Caki2 (cell line): ENCODE results near the gene C11orf52. TPM values are rescaled to one million over a fixed set of nuclear protein-coding genes. Genes with fewer than 3 reads are reported as not detected.

ENCODE experiments used
- DNase-seq: peaks from one replicate; pipeline ENCODE4 v3.0.0-alpha.2; 2015; ENCODE audit warnings: low read depth
- in situ Hi-C: cut with HindIII; loops from 2 replicates; pipeline ENCODE4 v1.10.0; 2016; ENCODE audit warnings: low sequenced_read_pairs, low pct_unique_long_range_greater_than_20kb, mixed read lengths
- total RNA-seq: library from RNA; depleted of rRNA; stranded (reverse); fragments of >200 nt; shearing (Covaris generic); gene quantifications from 2 replicates; pipeline ENCODE4 v1.2.3, GENCODE V29; 2014; ENCODE audit warnings: low replicate concordance; rRNA removed

The C11orf52 gene
- total RNA-seq, 1 experiment from 2014 or later, result not detected

DNA sequence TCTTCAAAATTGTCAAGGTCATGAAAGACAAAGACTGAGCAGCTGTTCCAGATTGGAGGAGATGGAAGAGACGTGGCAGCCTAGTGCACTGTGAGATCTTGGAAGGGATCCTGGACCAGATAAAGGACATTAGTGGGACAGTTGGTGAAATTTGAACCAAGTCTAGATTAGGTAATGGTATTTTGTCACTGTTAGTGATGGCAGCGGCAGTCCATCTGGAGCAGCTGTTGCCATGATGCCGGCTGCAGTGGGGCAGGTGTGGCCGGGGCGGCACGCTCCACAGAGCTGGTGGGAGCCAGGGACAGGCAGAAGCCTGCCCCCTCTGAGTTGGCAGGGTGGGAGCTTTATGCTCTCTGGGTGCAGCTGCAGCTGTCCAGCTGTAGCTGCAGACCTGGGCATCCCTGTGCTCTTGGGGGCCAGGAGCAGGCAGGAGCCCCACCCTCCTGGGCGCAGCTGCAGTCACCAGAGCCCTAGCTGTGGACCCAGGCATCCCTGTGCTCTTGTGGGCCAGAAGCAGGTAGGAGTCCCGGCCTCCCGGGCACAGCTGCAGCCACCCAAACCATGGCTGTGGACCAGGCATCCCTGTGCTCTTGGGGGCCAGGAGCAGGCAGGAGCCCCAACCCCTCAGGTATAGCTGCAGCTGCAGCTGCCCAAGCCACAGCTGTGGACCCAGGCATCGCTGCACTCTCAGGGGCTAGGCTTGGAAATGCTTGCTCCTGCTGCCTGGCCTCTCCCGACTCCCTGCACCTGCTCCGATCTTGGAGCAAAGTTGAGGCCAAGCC is 39.1 kb downstream of the C11orf52 start:
- DNase-seq, result no peak

DNA sequence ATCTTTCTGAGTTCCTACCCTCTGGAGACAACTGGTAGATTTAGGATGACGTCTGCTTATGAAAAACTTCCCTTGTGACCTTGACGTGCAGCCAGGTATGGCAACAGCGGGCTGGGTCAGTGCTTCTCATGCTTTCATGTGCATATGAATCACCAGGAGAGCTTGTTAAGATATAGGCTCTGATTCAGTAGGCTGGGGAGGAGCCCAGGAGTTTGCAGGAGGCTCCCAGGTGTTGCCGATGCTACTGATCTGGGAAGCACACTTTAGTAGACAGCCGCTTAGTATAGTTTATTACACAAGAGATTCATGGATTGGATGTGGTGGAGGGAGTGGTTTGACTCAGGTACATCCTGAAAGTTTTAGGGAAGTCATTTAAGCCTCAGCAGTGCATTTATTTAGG is 42.2 kb downstream of the C11orf52 start:
- in situ Hi-C loops, result no loop called here

More for the DNA sequence above, 39.1 kb downstream of the C11orf52 start:
- in situ Hi-C loops, result no loop called here

DNA sequence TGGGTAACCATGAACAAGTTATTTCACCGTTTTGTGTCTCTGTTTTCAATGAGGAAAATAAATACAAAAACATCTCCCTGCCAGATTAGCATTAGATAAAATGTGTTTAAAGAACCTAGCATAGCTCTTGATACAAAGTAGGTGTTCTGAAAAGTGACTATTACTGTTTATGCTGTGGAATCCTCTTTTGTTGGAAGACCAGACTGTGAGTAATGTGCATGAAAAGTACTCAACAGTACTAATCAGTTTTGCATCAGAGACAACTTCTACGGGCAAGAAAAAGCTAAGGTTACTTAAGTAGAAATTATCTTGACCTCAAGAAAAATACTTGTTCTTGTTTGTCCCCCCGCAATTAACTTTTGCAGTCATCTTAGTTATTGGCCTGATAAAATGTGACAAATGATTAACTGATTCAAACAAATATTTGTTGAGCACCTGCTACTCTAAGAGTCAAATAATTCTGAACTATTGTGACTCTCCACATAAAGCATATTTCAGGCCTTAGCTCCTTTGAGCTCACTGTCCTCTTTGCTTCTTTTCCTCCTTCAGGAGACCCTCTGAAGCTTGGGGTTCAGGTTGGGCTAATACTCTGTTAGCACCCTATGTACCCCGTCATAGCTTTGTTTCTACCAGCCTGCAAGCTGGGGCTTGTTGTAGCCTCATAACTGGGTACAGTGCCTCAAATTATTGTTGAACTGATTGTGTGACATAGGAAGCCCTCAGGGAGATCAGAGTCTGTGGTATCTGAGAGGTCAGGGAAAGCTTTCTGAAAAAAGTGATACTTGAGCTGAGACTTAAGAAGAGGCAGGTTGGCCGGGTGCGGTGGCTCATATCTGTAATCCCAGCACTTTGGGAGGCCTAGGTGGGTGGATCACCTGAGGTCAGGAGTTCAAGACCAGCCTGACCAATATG is 42.9 kb downstream of the C11orf52 start:
- no peak for DNase-seq
- in situ Hi-C loops, result no loop called here

More for the DNA sequence above, 42.2 kb downstream of the C11orf52 start:
- DNase-seq, result peak; percentile 75

DNA sequence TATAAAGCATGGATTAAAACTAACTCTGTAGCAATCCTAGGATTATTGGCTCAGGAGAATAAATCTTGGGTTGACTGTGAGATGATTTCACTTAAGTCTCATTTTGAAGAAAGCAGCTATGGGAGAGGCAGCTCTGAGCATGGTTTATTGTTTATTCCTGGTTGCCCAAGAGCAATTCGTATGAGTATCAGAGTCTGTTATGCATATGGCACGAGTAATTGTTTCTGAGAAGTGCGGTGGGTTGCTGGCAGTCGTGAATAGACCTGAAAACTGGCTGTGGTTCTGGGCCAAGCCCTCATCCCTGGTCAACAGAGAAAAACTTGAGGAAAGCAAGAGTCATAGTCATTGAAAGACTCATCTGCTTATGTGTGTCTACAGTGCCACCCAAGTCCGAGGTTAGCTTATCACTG is 45.2 kb downstream of the C11orf52 start:
- DNase-seq, result no peak
- in situ Hi-C loops, result no loop called here

DNA sequence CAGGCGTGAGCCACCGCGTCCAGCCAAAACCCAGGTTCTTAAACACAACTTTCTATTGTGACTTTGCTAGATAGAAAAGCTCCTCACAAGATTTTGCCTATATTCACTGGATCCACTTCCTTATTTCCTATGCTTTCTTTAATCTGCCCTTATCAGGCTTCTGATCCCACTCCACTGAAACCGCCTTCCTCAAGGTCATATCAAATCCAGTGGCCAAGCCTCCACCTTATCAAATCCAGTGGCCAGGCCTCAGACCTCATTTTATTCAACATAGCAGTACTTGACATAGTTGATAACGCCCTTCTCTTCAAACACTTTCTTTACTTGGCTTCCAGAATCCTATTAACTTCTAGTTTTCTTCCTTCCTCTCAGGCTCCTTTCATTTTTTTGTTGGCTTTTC is 48.0 kb downstream of the C11orf52 start:
- DNase-seq, result no peak
- in situ Hi-C loops, result no loop called here

DNA sequence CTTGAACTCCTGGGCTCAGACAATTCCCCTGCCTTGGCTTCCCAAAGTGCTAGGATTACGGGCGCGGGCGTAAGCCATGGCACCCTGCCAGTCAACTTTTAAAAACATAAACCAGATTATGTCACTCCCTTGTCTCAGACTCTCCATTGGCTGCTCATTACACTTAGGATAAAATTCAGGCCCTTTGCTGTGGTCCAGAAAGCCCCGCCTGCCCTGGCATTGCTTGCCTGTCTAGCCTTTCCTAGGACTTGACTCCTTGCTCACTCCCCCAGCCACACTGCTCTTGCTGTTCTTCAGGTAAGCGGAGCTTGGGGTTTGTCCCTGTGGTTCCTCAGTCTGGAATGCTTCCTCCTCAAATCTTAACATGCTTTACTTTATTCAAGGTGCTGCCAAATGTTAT is 48.9 kb downstream of the C11orf52 start:
- DNase-seq, result no peak
- in situ Hi-C loops, result no loop called here

DNA sequence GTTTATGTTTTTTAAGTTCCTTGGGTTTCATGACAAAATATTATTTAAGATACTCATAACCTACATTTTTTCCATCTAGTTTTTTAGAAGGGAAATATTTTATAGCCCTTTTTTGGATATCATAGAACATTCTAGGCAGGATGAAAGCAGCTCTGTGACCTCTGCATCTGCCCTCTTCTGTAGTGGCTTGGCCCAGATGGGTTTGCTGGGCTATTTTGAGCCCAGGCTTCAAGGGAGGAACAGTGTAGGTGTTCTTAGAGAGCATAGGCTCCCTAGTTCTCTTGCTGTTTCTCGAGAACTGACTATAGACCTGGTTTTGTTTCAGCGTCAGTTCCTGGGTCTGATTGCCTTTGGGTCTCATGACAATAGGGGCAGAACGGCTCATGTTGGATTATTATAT is 50.6 kb downstream of the C11orf52 start:
- no peak for DNase-seq
- in situ Hi-C loops, result no loop called here

DNA sequence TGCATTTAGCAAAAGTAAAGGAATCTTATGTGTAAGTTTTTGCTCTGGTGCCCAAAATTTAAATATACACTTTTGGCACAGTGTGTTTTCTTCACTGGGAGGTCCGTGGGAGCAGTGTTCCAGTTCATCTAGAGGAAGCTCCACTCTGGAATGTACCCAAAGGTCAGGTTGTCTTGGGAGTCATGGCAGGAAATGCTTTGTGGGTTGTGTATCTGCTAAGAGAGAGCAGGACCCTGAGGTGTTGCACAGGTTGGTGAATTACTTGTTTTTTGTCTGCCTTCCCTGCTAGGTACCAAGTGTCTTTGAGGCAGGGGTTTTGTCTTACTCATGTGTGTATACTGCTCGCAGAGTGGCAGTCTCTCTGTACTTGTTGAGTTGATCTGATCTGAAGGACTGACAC is 55.7 kb downstream of the C11orf52 start:
- no peak for DNase-seq
- in situ Hi-C loops, result no loop called here

DNA sequence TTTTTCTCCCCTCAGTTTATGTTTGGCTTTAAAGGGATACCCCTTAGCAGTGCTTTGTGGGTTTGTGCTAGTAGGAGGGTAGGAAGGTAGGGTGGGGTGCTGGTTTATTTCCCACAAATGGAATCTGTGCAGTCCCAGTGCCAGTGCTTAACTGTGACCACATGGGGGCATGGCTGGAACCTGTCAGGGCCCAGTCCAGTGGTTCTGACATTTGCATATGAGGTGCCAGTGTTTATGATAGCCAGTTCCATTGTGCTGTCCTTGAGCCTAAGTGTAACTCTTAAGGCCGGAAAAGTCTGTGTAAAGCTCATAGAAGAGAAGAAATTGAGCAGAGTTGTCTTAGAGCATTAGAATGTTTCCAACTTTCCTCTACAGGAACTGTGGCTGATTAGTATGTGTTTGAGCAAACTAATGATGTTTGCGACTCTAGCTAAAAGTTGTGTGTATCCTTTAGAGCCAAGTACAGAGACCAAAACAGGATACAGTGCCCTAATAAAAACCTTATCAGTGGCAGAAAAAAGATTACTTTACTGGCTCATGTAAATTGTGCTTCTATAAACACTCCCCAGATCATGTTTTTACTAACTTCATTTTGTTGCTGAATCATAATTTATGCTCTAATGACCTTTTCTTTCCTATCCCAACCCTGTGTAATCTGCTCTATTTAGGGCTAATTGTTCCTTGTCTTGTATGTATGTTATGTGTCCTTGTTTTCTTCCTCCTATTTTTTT is 56.5 kb downstream of the C11orf52 start:
- no peak for DNase-seq
- in situ Hi-C loops, result no loop called here

DNA sequence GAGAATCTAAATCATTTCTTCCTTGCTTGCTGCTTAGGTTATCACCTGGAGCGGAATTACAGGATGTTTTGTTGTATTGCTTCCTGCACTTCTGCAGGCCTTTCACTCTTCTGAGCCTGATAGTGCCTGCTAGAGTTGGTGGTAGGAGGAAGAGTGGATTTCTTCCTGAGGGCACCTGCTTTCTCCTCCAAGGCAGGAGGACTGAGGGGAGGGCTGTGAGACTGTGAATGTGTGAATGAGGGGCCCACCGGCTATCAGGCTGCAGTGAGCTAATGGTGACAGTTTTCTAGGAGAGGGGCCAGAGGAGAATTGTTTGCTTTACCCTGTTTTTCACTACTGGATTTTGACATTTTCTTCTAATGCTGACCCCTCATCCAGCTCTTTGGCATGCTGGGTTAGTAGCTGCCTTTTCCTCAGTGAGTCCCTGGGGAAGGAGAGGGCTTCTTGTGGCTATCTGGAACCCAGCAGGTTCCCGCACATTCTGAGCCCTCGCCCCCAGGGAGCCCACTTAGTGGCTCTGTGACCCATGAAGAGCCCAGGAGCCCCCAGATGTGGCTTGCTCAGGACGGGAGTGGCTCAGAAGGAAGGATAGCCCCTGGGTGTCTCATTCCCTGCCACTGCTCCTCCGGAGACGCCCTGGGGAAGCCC is 57.5 kb downstream of the C11orf52 start:
- in situ Hi-C loops, result no loop called here
- no peak for DNase-seq

Other genes starting within 250 kb of the C11orf52 start
- gene PPP2R1B, start 152.5 kb upstream of the C11orf52 start, total RNA-seq, result 4.7 and 17.1 TPM in 2 replicates
- 17.2 and 45.7 TPM in 2 replicates for gene ALG9, start 47.3 kb upstream of the C11orf52 start, total RNA-seq
- 0.30 and 2.1 TPM in 2 replicates for gene FDXACB1, start 39.7 kb upstream of the C11orf52 start, total RNA-seq
- 29.9 and 39.5 TPM in 2 replicates for gene CFAP68, start 39.4 kb upstream of the C11orf52 start, total RNA-seq
- 0.78 and 2.4 TPM in 2 replicates for gene CRYAB, start 7.1 kb upstream of the C11orf52 start, total RNA-seq
- gene HSPB2, start 6.2 kb upstream of the C11orf52 start, total RNA-seq, result 2.9 TPM in 1 of 2 replicates, not detected in the other
- 14.2 and 25.0 TPM in 2 replicates for gene DIXDC1, start 18.4 kb downstream of the C11orf52 start, total RNA-seq
- 28.1 and 35.0 TPM in 2 replicates for gene DLAT, start 106.5 kb downstream of the C11orf52 start, total RNA-seq
- 0.49 and 11.4 TPM in 2 replicates for gene PIH1D2, start 155.1 kb downstream of the C11orf52 start, total RNA-seq
- 13.2 and 19.8 TPM in 2 replicates for gene NKAPD1, start 155.4 kb downstream of the C11orf52 start, total RNA-seq
- gene TIMM8B, start 167.8 kb downstream of the C11orf52 start, total RNA-seq, result 33.6 and 76.9 TPM in 2 replicates
- gene SDHD, start 168.0 kb downstream of the C11orf52 start, total RNA-seq, result 75.6 and 140 TPM in 2 replicates
- 119 and 132 TPM in 2 replicates for gene IL18, start 245.2 kb downstream of the C11orf52 start, total RNA-seq
- gene TEX12, start 248.5 kb downstream of the C11orf52 start, total RNA-seq, result not detected in 2 replicates